ENCODE measurements around the gene RASSF1. TPM values are rescaled to one million over a fixed set of nuclear protein-coding genes. Genes with fewer than 3 reads are reported as not detected.

Gene RASSF1
- total RNA-seq, 1 experiment from 2014 or later: 32.0 TPM

- POLR2A ChIA-PET: interaction anchor here (0.5 to 0.8 kb wide), 3 partner anchors 26 to 896 kb away, joined by 3 to 4 read pairs (median 3); partner anchors contain the start of gene HEMK1
- Mint-ChIP-seq H3K4me1 (ENCODE audit: insufficient read depth, unreplicated experiment) (no peaks in the 10 kb centered on the region), H3K27ac (ENCODE audit: low read depth, unreplicated experiment) (peak overlapping the region; percentile 57), H3K36me3 (ENCODE audit: insufficient read depth, unreplicated experiment) (no peaks in the 10 kb centered on the region), H3K27me3 (ENCODE audit: insufficient read depth, unreplicated experiment) (no peaks in the 10 kb centered on the region), H3K9me3 (ENCODE audit: unreplicated experiment) (no peaks in the 10 kb centered on the region), H3K4me3 (ENCODE audit: unreplicated experiment) (peak overlapping the region; percentile 67)
- peak; percentile 84 for DNase-seq (ENCODE audit: unreplicated experiment)
- no TSS peak for BruUV-seq (replicated peaks)
- CTCF ChIA-PET: interaction anchor here (0.7 to 1.2 kb wide), 4 partner anchors 9 to 183 kb away, joined by 3 to 6 read pairs (median 4); no protein-coding TSS in a partner anchor
- intact Hi-C loops (cut with micrococcal nuclease): no loop called here
- TF ChIP-seq, protein P1, sequence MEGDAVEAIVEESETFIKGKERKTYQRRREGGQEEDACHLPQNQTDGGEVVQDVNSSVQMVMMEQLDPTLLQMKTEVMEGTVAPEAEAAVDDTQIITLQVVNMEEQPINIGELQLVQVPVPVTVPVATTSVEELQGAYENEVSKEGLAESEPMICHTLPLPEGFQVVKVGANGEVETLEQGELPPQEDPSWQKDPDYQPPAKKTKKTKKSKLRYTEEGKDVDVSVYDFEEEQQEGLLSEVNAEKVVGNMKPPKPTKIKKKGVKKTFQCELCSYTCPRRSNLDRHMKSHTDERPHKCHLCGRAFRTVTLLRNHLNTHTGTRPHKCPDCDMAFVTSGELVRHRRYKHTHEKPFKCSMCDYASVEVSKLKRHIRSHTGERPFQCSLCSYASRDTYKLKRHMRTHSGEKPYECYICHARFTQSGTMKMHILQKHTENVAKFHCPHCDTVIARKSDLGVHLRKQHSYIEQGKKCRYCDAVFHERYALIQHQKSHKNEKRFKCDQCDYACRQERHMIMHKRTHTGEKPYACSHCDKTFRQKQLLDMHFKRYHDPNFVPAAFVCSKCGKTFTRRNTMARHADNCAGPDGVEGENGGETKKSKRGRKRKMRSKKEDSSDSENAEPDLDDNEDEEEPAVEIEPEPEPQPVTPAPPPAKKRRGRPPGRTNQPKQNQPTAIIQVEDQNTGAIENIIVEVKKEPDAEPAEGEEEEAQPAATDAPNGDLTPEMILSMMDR (IDR thresholded peaks at IDR 0.05; ENCODE audit: unreplicated experiment): no peak
Observed at GRCh38 chr3:50365080-50365841, 24.6 kb upstream of the RASSF1 start.

DNA sequence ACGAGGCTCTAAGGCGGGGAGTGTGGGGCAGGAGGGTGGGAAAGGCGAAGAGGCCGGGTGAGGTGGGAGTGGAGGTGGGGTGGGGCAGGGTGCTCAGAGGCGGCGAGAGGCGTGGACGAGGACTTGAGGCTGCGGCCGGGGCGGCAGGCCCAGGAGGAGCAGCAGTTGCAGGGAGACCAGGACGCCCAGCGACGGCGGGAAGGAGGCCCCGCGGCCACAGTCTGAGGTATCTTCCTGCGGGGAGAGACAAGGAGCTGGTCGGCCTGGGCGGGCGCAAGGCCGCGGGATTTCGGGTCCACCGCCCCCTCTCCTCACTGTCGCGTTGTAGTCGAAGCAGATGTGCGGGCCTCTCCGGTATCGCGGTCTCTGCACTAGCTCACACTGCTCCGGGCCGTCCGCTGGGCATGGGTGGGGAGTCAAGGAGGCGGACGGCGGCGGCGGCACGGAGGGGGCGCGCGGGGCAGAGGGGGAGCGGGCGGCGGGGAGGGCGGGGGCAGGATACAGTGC is 24.0 kb upstream of the RASSF1 start:
- TF ChIP-seq, protein P1 (IDR thresholded peaks at IDR 0.05; ENCODE audit: unreplicated experiment): no peak
- no TSS peak for BruUV-seq (replicated peaks)
- ChIA-PET CTCF (interaction anchor here (0.7 to 1.2 kb wide), 2 partner anchors 17 to 184 kb away, joined by 3 to 6 read pairs; no protein-coding TSS in a partner anchor), POLR2A (interaction anchor here (0.6 kb wide), 1 partner anchor 27 kb away, joined by 3 read pairs; no protein-coding TSS in a partner anchor)
- Mint-ChIP-seq H3K27ac (ENCODE audit: low read depth, unreplicated experiment) (no peak overlapping the region), H3K36me3 (ENCODE audit: insufficient read depth, unreplicated experiment) (no peaks in the 10 kb centered on the region), H3K4me1 (ENCODE audit: insufficient read depth, unreplicated experiment) (no peaks in the 10 kb centered on the region), H3K9me3 (ENCODE audit: unreplicated experiment) (no peaks in the 10 kb centered on the region), H3K4me3 (ENCODE audit: unreplicated experiment) (peak overlapping the region; percentile 67), H3K27me3 (ENCODE audit: insufficient read depth, unreplicated experiment) (no peaks in the 10 kb centered on the region)
- DNase-seq (ENCODE audit: unreplicated experiment): no peak
- intact Hi-C loops (cut with micrococcal nuclease): no loop called here

DNA sequence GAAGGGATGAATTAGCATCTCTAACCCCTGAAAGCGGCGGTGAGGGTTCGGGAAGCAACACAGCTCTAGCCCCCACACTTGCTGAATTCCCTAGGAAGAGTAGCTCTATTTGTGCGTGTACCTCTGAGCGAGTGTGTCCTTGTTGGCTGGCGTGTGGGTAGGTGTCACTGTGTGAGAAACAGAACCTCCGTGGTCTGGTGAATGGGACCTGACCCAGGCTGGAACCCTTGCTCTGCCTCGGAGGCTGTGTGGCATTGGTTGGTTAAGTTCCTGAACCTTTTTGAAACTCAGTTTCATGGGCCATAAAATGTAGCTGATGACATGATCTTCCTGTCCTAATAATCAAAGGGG is 19.1 kb upstream of the RASSF1 start:
- POLR2A ChIA-PET: interaction anchor here (0.6 to 4.0 kb wide), 5 partner anchors 9 to 209 kb away, joined by 3 to 31 read pairs (median 6); partner anchors contain the start of genes CYB561D2, HEMK1 and NPRL2
- CTCF ChIA-PET: interaction anchor here (0.6 kb wide), 2 partner anchors 12 to 60 kb away, joined by 3 read pairs; no protein-coding TSS in a partner anchor
- intact Hi-C loops (cut with micrococcal nuclease): no loop called here
- BruUV-seq (replicated peaks): no TSS peak
- peak overlapping the region; percentile 96 for H3K27ac Mint-ChIP-seq (ENCODE audit: low read depth, unreplicated experiment)
- DNase-seq (ENCODE audit: unreplicated experiment): no peak
- H3K4me1 Mint-ChIP-seq (ENCODE audit: insufficient read depth, unreplicated experiment): peaks cover 13% of the 10 kb centered on the region
- TF ChIP-seq, protein P1 (IDR thresholded peaks at IDR 0.05; ENCODE audit: unreplicated experiment): no peak
- H3K36me3 Mint-ChIP-seq (ENCODE audit: insufficient read depth, unreplicated experiment): peaks cover 9% of the 10 kb centered on the region
- H3K27me3 Mint-ChIP-seq (ENCODE audit: insufficient read depth, unreplicated experiment): no peaks in the 10 kb centered on the region
- peak overlapping the region; percentile 85 for H3K4me3 Mint-ChIP-seq (ENCODE audit: unreplicated experiment)
- H3K9me3 Mint-ChIP-seq (ENCODE audit: unreplicated experiment): no peaks in the 10 kb centered on the region

Data from MCF 10A (cell line).